Activated T-cell treated with anti-CD3 and anti-CD28 coated beads for 4 hours (primary cell): ENCODE results near the gene NRXN3.

Experiments used
- DNase-seq: peaks from one replicate; pipeline ENCODE4 v3.0.0-alpha.2; 2020

The NRXN3 gene

DNA sequence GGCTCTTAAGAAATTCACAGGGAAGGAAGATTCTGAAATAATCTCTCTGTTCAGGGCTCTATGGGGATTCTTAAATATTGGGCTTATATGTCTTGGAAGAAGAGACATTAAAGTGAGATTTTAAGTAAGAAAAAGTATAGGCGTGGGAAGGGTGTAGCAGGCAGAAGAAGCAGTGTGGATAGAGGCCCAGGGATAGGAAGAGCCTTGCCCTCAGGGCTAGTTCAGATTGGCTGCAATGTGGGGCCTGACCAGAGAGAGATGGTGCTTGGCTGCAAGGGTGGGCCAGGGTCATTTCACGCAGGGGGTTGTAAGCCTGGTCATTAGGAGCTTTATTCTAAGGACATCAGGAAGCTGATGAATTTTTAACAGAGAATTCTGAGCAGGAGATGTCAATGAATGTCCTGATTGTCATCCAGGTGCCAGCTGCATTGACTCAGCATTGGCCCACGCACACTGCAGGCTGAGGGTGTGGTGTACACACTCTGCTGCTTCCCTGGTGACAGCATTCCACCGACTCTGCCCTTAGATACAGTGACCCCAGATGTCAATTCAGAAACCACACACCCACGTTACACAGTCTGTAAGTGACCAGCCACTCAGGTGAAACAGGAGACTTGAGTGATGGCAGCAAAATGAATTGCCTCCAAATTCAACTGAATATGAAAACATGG, 582.5 kb downstream of the NRXN3 start:
- no peak for DNase-seq

DNA sequence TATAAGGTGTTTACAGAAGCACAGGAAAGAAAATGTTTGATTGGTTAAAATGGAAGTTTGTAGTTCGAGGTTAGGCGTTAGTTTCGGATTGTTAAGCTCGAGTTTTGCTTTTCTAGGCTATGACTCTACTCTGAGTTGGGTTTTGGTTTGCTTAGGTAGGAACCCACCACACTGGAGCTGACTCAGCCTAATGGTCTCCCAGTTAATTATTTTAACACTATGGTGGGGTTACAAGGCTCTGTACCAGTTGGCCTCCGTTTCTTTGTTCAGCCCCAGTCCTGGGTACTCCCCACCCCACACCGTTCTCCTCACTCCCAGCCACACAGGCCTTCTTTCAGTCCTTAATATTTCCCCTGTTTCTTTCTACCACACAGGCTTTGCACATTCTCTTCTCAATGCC, 583.9 kb downstream of the NRXN3 start:
- no peak for DNase-seq

DNA sequence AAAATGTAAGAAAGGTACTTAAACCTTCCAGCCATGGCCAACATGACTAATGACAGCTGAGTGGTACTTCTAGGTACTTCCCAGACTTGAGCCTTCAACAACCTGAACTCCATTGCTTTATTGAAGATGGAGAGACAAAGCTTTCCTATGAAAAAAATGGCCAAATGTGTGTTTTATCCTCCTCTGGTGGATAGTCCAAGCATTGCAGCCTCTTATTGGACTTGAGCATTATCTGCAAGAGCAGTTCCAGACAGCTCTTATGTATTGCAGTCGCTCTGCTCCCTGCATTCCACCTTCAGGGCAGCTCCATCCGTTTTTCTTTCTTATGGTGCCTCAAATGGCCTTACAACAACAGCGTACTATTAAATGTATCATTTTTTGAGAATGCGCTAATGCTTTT, 588.2 kb downstream of the NRXN3 start:
- no peak for DNase-seq

DNA sequence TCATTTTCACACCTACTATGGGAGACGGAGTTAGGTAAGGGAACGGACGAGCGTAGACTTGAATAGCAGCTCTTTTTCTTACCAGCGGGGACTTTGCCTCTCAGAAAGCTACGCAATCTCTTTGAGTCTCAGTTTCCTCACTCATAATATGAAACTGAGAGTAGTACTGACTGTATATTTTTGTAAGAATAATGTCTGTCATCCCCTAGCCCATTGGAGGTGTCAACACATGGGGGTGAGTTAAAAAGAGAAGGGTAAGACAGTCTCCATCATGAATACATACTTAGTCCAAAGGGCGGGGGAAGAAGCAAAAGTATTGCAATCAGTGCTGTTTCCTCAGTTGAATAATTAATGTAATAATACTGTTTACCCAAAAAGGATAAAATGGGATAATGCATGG, 592.2 kb downstream of the NRXN3 start:
- no peak for DNase-seq

DNA sequence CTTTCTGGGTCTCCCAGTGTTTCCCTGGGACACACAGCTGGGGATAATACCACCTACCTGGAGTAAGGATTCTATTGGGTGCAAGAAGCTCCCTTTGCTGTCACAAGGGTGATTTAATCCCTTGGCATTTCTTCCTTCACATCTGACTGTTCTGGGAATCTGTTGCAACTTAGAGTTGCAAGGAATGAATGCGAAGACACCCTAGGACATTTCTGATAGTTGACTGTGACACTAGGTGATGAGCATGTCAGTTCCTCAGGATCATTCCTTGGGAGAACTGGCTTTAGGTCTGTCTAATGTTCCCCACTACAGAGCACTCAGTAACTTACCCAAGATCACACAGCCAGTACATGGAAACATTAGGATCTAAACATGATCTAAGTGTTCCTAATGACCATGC, 593.6 kb downstream of the NRXN3 start:
- DNase-seq = no peak

DNA sequence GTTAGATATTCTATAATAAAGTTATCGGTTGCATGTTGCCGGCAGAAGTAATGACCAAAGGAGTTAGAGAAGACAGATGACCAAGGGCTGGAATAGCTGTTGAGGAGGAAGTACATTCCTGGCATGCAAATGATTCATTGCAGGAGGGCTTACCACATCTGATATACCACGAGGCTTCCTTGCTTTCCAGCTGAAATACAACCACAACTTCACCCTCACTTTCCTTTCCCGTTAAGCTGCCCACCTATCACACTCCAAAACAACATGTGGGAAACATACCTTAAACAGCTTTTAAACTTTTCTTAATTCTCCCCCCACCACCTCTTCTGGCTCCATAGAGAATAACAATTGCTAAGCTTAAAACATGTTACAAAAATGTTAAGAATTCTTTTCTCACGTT, 594.1 kb downstream of the NRXN3 start:
- DNase-seq = no peak

DNA sequence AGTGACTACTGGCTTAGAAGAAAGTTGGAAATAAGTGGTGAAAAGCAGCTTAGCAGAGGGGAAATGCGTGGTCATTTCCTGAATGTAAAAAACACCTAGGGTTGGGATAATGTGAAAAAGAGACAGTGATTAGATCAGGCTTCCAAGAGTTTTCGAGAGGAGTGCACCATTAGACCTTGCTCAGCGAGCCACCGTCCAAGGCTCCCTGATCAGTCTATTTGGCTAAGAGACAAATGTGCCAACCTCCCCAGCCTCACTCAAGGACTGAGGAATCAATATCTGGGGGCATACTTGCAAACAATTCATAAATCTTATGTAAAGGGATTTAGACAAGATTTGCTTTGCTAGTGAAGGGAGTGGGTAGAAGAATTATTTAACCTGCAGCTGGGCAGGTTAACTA, 594.5 kb downstream of the NRXN3 start:
- no peak for DNase-seq

DNA sequence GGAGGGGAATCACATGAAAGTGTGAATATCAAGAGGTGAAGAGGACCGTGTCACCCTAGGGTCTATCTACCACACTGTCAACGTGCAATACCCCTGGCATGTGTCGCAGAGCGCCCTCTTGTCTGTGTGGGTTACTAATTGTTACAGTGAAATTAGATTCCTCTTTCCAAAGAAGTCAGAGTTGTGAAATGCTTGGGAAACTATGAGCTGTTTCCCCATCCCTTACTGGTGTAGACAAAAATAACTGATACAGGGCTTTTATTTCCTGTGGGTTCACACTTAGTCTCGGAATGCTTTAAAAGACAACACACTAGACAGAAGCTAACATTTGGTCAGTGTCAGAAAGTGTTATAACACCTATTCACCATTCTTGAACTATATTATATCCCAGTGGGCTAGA, 597.3 kb downstream of the NRXN3 start:
- DNase-seq = no peak

DNA sequence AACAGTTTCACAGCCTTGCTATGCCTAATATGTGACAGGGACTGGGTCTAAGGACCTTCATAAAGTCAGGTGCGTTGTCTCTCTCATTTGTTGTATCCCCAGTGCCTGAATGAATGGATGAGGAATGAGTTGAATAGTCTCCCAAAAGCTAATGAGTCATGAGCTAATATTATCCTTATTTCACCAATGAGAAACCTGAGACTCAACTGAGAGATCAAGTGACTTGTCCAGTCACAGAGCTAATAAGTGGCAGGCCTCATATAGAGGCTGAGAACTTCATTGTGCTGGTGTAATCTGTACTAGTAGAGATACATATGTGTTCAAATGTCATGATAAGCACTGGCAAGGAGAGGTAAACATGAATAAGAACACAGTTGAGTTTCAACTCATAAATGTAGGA, 612.4 kb downstream of the NRXN3 start:
- no peak for DNase-seq

DNA sequence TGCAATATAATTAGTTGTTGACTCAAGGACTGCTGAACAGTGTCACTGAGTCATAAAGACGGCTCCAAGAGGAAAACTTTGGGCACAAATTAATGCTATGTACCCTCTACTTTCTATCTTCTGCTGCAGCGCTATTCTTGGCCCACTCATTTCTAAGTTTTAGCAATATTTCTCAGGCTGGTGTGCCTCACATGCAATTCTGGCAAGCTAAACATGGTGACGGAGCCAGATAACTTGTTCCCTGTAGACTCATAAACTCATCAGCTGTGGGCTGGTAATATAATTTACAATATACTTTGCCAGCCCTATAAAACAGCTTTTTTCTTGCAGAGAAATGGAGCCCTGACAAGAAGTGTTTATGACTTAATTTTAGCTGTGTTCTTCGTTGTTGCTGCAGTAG, 615.1 kb downstream of the NRXN3 start:
- no peak for DNase-seq

DNA sequence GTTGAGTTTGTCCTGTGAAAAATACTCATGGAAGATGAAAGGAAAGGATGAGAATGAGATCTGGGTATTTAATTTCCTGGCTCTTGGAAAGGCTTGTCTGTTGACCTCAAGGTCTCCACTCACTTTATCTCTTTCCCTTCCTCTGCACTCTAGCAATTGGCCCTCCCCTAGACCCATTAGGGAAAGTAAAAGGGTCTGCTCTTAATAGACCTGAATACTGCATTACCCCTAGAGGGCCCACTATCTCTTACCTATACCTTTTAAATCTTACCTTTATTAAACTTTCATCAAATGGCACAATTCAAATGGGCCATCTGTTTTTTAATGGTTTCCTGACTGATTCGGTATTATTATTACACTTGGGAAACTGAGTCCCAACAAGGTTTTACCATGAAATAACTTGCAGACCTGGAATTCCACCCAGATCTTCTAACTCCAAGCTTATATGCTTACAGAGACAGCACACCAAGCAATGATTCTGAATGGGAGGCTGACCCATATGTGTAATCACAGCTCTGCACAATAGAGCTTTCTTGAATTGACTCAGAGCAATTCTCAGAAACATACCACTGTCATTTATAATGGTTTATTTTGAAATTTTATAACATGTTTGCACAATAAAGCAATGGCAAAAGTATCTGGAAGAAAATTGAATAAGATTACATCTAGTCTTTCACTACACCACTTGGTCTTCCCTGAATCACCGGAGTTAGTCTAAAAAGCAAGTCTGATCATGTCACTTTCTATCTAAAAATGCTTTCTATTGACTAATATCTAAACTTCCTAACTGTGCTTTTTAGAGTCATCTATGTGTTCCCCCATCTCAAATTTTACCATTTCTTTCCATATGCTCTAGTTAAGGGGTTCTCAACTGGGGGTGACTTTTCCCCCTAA, 618.5 kb downstream of the NRXN3 start:
- DNase-seq = no peak

DNA sequence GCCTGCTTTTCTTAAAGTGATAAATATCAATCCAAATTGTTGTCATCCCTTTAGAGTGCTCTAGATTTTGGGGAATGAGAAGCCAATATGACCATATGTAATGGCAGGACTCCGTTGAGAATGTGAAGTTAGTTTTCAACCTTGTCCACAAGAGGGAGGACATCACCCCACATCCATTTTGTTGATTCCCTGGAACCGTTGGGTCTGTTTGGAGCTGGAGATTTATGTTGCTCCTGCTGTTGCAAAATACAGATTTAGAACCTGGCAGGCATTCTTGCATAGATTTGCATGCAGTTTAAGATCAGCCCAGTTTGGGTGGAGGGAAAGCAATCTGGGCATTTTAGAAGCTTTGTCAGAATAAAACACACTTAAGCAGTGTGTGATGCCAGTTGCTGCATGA, 620.1 kb downstream of the NRXN3 start:
- no peak for DNase-seq

DNA sequence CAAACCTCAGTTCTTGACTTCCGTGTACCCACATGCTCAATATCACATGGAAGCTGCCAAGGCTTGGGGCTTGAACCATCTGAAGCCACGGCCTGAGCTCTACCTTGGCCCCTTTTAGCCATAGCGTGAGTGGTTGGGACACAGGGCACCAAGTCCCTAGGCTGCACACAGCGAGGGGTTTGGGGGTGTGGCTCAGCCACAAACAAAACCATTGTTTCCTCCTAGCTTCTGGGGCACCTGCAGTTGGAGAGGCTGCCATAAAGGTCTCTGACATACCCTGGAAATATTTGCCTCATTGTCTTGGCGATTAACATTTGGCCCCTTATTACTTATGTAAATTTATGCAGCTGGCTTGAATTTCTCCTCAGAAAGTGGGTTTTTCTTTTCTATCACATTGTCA, 628.6 kb downstream of the NRXN3 start:
- no peak for DNase-seq

DNA sequence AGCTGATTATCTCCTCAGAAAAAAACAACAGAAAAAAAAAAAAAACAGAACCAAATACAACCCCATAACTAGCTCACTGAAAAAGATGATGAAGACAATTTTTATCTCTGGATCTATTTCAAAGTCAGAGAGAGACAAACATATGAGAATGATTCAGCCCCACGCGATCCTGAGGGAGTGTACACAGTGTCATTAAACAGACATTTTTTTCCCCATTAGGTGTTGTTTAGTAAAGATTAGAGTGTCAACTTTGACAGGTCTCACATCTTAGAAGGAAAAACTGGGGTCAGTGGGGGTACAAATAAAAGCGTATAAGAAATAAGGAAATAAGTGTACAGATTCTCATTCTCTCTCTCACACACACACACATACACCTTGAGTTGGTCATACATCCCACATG, 635.4 kb downstream of the NRXN3 start:
- DNase-seq = no peak

DNA sequence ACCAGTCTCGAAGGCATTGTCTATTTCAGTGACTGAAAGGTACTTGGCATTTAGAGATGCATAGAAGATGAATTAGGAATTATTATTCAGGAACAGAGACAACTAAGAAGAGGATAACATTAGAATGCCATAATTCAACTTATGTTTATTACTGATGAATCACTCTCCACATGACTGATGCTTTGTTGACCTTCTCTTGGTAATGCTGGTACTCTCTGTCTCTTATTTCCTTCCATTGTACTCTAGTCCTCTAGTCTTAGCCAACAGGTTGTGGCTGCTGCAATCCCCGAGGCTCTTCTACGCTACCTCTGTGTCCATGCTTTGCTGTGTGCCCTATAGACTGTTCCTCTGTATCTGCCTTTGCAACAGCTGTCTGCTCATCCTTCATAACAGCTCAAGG, 652.9 kb downstream of the NRXN3 start:
- DNase-seq = no peak

DNA sequence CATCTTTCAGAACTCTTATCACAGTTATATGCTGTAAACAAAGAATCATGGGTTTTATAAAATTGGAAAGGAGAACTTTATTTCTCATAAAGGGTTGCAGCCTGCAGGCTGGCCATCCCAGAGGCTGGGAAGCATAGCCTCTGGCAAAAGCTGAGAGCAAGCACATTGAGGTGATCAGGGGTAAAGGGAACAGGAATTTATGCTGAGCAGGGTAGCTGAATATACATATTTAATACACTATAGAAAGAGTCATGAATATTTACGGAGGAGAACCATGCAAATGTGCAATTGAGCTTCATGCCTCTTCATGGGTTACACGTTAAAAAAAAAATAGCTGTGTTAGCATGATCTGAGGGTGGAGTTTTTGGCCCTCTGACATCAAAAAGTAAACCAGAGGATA, 653.3 kb downstream of the NRXN3 start:
- no peak for DNase-seq

DNA sequence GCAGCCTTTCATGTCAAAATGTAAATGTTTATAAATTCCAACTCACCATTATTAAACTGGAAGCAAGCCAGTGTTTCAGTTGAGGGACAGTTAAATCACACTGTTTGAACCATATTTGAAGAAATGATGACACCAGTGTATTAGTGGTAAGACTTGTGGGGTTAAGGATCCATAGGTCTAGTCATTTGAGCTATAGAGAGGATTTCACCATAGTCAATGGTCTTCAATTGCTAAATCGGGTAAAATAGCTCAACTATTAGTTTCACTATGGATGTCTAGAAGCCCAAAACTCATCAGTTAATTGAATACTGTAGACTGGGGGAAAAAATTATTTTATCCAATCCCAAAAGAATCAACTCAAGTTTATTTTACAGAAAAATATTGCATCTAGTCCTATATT, 659.1 kb downstream of the NRXN3 start:
- no peak for DNase-seq

DNA sequence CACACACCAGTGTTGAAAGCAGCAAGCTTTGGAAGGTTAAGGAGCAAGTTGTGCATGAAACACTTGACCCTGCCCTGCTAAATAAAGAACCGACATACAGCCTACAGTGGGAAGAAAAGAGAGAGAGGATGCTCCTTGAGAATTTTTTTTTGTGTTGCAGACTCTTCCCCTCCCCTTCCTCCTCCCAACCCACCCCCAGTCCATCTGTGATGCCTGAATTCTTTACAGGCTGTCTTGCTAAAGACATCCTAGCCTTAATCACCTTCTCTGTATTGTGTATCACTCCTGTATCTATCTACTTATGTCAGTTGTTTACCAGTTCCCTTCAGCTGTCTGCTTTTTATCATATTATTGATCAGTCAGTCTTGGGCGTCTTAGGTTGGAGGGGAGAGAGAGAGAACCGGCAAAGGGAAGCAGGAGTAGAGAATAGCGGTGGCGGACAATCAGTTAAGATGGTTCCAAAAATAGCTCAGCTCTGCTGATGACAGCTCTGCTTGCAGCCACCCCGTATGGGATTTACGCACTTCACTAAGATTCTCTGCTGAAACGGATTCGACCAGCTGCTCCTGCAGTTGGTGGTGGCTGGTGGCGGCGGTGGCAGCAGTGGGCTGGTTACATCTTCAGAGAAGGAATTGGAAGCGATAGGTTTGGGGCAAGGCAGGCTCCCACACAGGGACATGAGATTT, 664.7 kb downstream of the NRXN3 start:
- no peak for DNase-seq

DNA sequence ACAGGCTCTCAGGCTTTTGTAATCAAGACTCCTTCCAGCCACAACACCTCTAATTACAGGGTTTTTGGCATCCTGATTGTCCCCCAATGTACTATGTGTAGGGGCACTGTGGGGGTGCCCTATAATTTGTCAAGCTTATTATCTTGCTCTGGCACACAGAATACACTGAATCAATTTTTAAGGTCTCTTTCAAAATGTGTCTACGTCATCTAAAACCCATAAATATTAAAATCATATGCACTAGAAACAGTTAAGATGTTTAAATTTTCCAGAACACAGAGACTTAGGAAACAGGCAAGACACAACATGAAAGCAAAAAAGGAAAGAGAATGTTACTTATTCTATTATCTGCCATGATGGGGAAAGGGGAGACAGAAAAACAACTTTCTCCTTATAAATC, 665.7 kb downstream of the NRXN3 start:
- DNase-seq = no peak

DNA sequence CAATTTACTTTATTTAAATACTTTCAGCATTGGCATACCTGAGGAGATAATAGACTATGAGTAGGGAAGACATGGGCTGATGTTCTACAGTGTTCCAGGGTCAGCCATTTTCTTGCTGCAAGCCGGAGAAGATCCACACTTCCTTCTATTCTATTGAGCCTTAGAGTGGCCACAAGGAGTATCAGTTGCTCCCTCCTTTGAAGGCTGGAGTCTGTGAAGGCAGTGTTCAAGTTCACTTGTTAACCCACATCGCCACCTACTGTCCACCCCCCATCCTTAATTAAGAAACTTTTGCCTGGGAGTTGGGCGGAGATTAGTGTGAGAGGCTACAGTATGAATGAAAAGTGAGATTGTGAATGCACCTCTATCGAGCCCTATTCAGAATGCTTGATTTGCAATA, 666.6 kb downstream of the NRXN3 start:
- no peak for DNase-seq

DNA sequence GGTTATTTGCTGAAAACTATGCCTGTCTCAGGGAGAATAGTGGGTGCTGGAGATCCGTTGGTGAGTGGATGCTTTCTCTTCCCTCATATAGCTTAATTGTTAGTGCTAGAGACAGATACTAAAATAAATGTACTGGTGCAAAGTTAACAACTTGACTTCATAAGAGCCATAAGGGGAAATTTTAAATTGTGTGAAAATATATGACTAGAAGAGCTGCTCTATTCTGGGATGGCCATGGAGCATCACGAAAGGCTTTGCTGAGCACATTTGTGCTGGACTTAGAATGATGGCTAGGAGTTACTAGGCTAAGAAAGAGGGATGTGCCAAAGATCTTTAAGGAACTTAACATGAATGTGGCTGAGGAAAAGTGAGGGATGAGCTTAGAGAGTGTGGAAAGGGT, 668.8 kb downstream of the NRXN3 start:
- no peak for DNase-seq

DNA sequence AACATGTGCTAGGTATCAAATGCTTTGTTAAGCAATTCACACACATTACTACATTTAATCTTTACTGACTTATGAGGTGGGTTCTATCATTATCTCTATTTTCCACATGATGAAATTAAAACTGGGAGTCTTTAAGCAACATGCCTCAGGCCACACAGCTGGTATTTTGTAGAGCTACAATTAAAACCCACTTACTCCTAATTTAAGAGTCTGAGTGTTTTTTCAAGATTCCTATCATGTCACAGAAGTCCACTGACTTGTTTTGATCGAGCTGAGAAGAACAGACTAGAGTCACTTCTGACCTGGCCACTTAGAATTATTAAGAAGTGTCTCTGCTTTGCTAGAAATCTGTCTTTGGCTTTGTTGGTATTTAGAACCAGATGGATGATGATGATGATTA, 670.7 kb downstream of the NRXN3 start:
- DNase-seq = no peak

DNA sequence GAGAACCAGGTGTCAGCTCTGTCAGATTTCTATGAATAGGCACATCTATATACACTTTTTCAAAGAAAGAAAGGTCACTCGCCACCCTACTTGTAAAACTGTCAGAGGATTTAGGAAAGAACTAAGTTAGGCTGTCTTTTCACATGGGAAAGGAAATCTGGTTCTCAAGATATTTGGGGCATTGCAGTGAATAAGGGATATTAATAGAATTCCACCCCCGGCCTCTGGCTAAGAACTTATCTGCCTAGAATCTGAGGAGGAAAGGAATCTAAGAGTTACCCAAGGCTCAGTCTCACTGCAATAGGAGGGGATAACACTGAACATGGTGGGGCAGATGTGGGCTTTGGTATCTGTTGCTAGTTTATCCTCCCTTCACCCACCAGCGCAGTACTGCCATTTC, 677.6 kb downstream of the NRXN3 start:
- no peak for DNase-seq

DNA sequence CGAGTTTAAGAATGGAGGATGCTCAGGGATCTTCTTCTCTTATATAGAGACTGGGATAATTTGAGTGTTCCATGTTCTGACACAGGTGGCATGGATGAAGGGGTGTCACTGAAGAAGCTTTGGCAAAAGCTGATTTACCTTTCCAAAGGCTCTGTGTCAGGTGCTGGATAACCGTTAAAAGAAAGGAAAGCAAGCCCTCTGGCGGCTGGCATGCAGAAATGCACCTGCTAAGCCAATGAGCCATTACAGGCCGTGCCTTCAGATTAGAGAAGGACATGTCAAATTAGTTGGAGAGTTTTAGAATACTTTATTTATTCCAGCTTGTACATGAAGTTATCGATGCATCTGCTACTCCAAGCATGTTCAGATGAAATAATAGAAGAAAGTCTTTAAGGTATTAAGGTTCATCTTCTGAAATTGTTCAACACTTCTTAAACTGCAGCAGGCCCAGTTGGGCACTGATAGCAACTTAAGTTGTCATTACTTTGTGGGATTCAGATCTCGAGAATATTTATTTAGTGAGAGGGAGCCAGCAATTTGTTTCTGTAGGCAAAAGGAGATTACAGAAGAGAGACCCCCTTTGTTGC, 678.2 kb downstream of the NRXN3 start:
- no peak for DNase-seq
